Osteocyte (in vitro differentiated cells): ENCODE data around the gene EMC10. TPM values are rescaled to one million over a fixed set of nuclear protein-coding genes. Genes with fewer than 3 reads are reported as not detected.

ENCODE experiments used
- DNase-seq: peaks from one replicate; pipeline ENCODE4 v3.0.0; 2021; ENCODE audit warnings: mixed read lengths; ENCODE audit not compliant: unreplicated experiment; ENCODE audit errors: extremely low spot score
- H3K27ac Mint-ChIP-seq: one replicate; pipeline ENCODE4 v1.8.0; 2021; ENCODE audit warnings: mild to moderate bottlenecking, mixed read lengths; ENCODE audit not compliant: unreplicated experiment
- H3K27me3 Mint-ChIP-seq: one replicate; pipeline ENCODE4 v1.8.0; 2021; ENCODE audit warnings: mixed read lengths; ENCODE audit not compliant: unreplicated experiment
- H3K36me3 Mint-ChIP-seq: one replicate; pipeline ENCODE4 v1.8.0; 2021; ENCODE audit warnings: mixed read lengths; ENCODE audit not compliant: unreplicated experiment
- H3K4me1 Mint-ChIP-seq: one replicate; pipeline ENCODE4 v1.8.0; 2021; ENCODE audit warnings: mixed read lengths; ENCODE audit not compliant: unreplicated experiment
- H3K4me3 Mint-ChIP-seq: one replicate; pipeline ENCODE4 v1.8.0; 2021; ENCODE audit warnings: mild to moderate bottlenecking, moderate library complexity, mixed read lengths; ENCODE audit not compliant: unreplicated experiment
- H3K9me3 Mint-ChIP-seq: one replicate; pipeline ENCODE4 v1.8.0; 2021; ENCODE audit warnings: mixed read lengths; ENCODE audit not compliant: unreplicated experiment
- total RNA-seq: library from RNA; stranded (reverse); gene quantifications from 2 replicates; pipeline ENCODE4 v1.2.1, GENCODE V29; 2021
- TF ChIP-seq, protein P1 (sequence below): fragments of 200-600 bp; sonication (generic); IDR thresholded peaks from 2 replicates; pipeline ENCODE4 v1.5.0; 2021; ENCODE audit warnings: antibody characterized with exemption, mild to moderate bottlenecking, moderate library complexity

EMC10 gene
- total RNA-seq, 1 donor from 2014 or later: 172 TPM

DNA sequence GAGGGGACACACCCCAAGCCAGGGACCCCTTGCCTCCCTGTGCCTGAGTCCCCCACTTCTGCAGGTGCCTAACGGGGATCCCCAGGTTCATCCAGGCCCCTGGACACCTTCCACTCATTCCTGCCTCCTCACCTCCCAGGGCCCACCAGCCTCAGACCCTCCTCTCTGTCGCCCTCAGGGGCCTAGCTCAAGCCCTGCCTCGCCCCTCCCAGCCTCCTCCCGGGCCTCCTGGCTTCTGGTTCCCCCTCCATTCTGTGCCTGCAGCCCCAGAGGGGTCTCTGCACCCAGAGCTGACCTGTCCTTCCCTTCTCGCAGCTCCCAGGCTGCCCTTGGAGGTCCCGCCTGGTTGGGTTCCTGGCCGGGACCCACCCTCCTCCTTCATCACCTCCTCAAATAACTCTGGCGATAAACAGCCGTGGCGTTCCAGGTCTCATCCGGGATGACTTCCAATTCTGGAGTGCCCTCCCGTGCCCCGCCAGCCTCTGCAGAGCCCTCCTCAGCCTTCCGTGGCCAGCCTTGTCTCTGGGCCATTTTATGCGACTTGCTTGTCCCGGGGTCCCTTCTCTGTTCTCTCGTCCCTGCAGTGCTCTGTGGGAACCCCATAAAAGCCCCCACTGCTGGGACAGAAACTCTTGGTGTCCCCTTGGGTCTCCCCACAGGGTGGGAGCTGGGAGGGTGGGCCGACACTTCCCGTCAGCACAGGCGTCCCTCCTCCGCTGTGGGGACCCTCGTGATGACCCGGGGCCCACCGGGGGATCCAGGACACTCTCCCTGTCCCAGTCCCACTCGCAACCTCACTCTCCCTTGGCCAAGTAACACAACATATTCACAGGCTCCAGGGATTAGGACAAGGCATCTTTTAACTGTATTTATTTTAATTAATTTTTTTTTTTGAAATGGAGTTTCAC is 25.5 kb downstream of the EMC10 start:
- Mint-ChIP-seq H3K4me1 (no peaks in the 10 kb centered on the region), H3K36me3 (peaks cover 3% of the 10 kb centered on the region), H3K27ac (no peak overlapping the region), H3K4me3 (no peak overlapping the region), H3K9me3 (no peaks in the 10 kb centered on the region), H3K27me3 (peaks cover 3% of the 10 kb centered on the region)
- DNase-seq: no peak
- TF ChIP-seq, protein P1, sequence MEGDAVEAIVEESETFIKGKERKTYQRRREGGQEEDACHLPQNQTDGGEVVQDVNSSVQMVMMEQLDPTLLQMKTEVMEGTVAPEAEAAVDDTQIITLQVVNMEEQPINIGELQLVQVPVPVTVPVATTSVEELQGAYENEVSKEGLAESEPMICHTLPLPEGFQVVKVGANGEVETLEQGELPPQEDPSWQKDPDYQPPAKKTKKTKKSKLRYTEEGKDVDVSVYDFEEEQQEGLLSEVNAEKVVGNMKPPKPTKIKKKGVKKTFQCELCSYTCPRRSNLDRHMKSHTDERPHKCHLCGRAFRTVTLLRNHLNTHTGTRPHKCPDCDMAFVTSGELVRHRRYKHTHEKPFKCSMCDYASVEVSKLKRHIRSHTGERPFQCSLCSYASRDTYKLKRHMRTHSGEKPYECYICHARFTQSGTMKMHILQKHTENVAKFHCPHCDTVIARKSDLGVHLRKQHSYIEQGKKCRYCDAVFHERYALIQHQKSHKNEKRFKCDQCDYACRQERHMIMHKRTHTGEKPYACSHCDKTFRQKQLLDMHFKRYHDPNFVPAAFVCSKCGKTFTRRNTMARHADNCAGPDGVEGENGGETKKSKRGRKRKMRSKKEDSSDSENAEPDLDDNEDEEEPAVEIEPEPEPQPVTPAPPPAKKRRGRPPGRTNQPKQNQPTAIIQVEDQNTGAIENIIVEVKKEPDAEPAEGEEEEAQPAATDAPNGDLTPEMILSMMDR: no peak

DNA sequence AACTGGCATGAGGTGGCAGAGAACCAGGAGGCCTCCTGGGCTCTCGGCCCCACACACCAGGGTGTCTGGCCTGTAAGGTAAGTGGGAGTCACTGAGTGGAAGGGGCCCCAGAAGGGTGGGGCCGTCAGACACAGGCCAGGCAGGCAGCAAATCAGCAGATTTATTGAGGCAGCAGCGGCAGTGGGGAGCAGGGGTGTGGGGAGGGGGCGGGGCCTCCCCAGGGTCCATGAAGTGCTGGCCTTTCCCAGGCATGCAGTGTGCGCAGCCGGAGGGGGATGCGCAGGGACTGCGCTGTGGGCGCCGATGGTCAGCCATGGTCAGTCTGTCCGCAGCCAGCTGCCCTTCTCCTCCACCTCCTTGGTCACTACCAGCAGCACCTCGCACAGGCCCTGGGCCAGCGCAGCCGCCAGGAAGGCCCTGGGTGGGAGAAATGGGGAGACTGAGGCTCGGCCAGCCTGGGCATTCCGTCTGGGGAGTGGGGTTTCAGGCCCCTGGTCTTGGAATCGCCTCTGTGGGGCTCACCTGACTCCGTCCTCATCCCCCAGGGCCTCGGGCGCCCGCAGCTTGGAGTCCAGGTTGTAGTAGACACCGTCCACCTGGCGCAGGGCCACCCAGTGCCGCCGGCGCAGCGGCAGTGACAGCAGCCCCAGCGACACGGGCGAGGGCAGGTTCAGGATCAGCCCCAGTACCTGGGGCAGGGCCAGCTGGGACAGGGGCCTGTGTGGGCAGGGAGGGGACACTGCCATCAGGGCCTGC is 29.7 kb downstream of the EMC10 start:
- Mint-ChIP-seq H3K27ac (no peak overlapping the region), H3K27me3 (peaks cover under 1% of the 10 kb centered on the region), H3K9me3 (no peaks in the 10 kb centered on the region), H3K4me1 (peaks cover 15% of the 10 kb centered on the region), H3K36me3 (peaks cover 3% of the 10 kb centered on the region), H3K4me3 (no peak overlapping the region)
- TF ChIP-seq, protein P1: no peak
- no peak for DNase-seq

DNA sequence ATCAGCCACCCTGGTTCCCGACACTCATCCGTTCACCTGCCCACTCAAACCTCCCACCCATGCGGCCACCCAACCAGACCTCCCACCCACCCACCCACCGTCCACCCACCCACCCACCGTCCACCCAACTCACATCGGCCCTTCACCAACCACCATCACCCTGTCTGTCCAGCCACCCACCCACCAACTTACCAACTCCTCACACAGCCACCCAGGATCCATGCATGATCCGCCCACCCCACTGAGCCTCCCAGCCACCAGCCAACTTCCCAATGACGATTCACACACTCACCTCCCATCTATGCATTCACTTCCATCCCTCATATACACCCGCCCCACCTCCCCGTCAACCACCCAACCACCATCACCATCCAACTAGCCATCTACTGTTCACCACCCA is 30.4 kb downstream of the EMC10 start:
- Mint-ChIP-seq H3K4me3 (no peak overlapping the region), H3K4me1 (peaks cover 20% of the 10 kb centered on the region), H3K27ac (no peak overlapping the region), H3K9me3 (no peaks in the 10 kb centered on the region), H3K27me3 (no peaks in the 10 kb centered on the region), H3K36me3 (peaks cover 3% of the 10 kb centered on the region)
- TF ChIP-seq, protein P1: no peak
- no peak for DNase-seq

DNA sequence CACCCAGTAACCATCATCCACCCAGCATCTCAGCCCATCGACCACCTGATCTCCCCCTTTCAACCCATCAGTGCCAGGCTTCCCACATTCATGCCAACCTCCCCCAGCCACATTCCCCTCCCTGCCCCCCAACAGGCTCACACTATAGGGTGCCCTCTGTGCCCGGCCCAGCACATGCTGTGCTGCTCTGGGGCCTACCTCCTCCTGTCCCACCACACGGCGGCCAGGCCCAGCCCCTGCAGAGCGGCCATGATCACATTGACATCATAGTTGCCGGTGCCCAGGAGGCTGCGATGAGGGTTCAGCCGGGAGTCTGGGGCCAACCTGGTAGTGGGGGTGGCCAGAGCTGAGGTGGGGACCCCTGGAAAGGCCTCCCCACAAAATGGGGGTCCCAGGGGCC is 31.1 kb downstream of the EMC10 start:
- Mint-ChIP-seq H3K4me3 (no peak overlapping the region), H3K4me1 (peaks cover 21% of the 10 kb centered on the region), H3K9me3 (no peaks in the 10 kb centered on the region), H3K36me3 (peaks cover 3% of the 10 kb centered on the region), H3K27ac (no peak overlapping the region), H3K27me3 (no peaks in the 10 kb centered on the region)
- TF ChIP-seq, protein P1: no peak
- DNase-seq: no peak

DNA sequence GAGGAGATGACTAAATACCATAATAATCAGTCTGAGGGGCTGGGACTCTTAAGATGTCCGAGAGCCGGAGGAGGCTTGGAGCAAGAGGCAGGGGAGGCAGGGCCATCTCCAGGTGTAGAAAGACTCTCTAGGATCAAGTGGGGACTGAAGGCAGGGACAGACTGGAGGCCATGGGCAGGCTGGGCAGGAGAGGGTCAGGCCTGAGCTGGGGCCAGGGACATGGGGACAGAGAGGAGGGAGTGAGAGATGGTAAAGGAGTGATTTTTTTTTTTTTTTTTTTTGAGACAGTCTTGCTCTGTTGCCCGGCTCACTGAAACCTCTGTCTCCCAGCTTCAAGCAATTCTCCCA is 32.5 kb downstream of the EMC10 start:
- no peak for DNase-seq
- Mint-ChIP-seq H3K9me3 (no peaks in the 10 kb centered on the region), H3K4me3 (peak overlapping the region; percentile 19), H3K4me1 (peaks cover 21% of the 10 kb centered on the region), H3K27ac (no peak overlapping the region), H3K27me3 (no peaks in the 10 kb centered on the region), H3K36me3 (peaks cover 3% of the 10 kb centered on the region)
- TF ChIP-seq, protein P1: no peak
